Activated CD4-positive, alpha-beta T cell treated with anti-CD3 and anti-CD28 coated beads, Interleukin-2, amount 10 ng/mL, durations not matched to agents 24 days and 14 days (primary cell): ENCODE data around the gene RUNX2. TPM values are rescaled to one million over a fixed set of nuclear protein-coding genes. Genes with fewer than 3 reads are reported as not detected.

Source experiments
- DNase-seq: peaks from one replicate; pipeline ENCODE4 v3.0.0; 2022
- H3K27ac Mint-ChIP-seq: one replicate; pipeline ENCODE4 v1.8.0; 2022; ENCODE audit warnings: mild to moderate bottlenecking, mixed read lengths
- H3K27me3 Mint-ChIP-seq: one replicate; pipeline ENCODE4 v1.8.0; 2022; ENCODE audit warnings: mixed read lengths
- H3K36me3 Mint-ChIP-seq: one replicate; pipeline ENCODE4 v1.8.0; 2022; ENCODE audit warnings: low read depth, mild to moderate bottlenecking, mixed read lengths
- H3K4me1 Mint-ChIP-seq: one replicate; pipeline ENCODE4 v1.8.0; 2021; ENCODE audit warnings: mixed read lengths
- H3K4me3 Mint-ChIP-seq: one replicate; pipeline ENCODE4 v1.8.0; 2022; ENCODE audit warnings: mild to moderate bottlenecking, moderate library complexity, mixed read lengths
- H3K9me3 Mint-ChIP-seq: one replicate; pipeline ENCODE4 v1.8.0; 2021; ENCODE audit warnings: mixed read lengths
- intact Hi-C: fragments of 100-400 bp; cut with micrococcal nuclease; formaldehyde crosslinking; loops from one replicate; pipeline ENCODE4 v1.15.1; 2023
- total RNA-seq: library from RNA; stranded (reverse); gene quantifications from 2 replicates; pipeline ENCODE4 v1.2.3, GENCODE V29; 2022

Gene RUNX2
- total RNA-seq, 1 donor from 2014 or later: 17.1 TPM

DNA sequence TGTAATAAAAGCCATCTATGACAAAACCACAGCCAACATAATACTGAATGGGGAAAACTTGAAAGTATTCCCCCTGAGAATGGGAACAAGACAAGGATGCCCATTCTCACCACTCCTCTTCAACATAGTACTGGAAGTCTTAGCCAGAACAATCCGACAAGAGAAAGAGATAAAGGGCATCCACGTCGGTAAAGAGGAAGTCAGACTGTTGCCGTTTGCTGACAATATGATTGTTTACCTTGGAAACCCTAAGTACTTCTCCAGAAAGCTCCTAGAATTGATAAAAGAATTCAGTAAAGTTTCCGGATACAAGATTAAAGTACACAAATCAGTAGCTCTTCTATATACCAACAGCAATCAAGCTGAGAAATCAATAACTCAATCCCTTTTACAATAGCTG, 14.0 kb upstream of the RUNX2 start:
- no peaks in the 10 kb centered on the region for H3K27me3 Mint-ChIP-seq
- H3K4me3 Mint-ChIP-seq: no peak overlapping the region
- no peak overlapping the region for H3K27ac Mint-ChIP-seq
- peaks cover 53% of the 10 kb centered on the region for H3K9me3 Mint-ChIP-seq
- DNase-seq: no peak
- peaks cover 39% of the 10 kb centered on the region for H3K36me3 Mint-ChIP-seq
- intact Hi-C loops: loop anchor here (10.0 kb wide), 1 partner anchor 149 kb away; no protein-coding TSS in a partner anchor
- H3K4me1 Mint-ChIP-seq: peaks cover 39% of the 10 kb centered on the region

DNA sequence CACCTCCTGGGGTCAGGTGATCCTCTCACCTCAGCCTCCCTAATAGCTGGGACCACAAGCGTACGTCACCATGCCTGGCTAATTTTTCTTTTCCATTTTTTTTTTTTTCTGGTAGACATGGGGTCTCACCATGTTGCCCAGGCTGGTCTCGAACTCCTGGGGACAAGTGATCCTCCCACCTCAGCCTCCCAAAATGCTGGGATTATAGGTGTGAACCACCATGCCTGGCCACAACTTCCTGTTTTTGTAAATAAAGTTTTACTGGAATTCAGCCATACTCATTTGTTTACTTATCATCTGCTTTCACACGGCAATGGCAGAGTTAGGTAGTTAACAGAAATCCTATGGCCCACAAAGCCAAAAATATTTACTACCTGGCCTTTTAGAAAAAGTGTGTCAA, 7.8 kb upstream of the RUNX2 start:
- intact Hi-C loops: no loop called here
- Mint-ChIP-seq H3K4me1 (peaks cover 16% of the 10 kb centered on the region), H3K27me3 (no peaks in the 10 kb centered on the region), H3K27ac (no peak overlapping the region), H3K4me3 (no peak overlapping the region), H3K9me3 (peaks cover 7% of the 10 kb centered on the region), H3K36me3 (peaks cover 9% of the 10 kb centered on the region)
- DNase-seq: no peak

DNA sequence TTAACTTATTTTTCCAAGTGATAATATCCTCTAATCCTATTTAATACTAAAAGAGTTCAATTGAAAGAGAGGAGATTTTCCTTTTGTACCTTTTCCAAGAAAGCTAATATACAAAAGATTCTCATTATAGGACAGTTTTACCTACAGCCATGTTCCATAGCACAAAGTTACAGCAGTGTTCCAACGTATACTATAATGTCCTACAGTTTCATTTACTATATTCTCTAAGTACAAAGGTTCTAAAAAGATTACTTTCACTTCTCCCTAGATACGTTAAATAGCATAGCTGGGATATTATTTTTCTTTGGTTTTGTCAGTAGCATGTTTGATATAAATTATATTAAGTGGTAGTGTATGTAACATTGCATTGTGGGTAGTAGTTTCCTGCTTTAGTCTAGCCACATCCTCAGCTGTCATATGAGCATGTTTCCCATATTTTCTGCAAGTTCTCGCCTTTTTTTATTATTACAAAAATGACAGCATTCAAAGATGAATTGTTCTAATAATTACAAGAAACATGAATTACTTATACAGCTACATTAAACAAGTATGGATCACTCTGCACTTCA, 4.4 kb upstream of the RUNX2 start:
- Mint-ChIP-seq H3K4me1 (peaks cover 31% of the 10 kb centered on the region), H3K36me3 (peaks cover 6% of the 10 kb centered on the region), H3K4me3 (peak overlapping the region; percentile 24), H3K27ac (no peak overlapping the region), H3K9me3 (no peaks in the 10 kb centered on the region), H3K27me3 (no peaks in the 10 kb centered on the region)
- no peak for DNase-seq
- intact Hi-C loops: no loop called here

DNA sequence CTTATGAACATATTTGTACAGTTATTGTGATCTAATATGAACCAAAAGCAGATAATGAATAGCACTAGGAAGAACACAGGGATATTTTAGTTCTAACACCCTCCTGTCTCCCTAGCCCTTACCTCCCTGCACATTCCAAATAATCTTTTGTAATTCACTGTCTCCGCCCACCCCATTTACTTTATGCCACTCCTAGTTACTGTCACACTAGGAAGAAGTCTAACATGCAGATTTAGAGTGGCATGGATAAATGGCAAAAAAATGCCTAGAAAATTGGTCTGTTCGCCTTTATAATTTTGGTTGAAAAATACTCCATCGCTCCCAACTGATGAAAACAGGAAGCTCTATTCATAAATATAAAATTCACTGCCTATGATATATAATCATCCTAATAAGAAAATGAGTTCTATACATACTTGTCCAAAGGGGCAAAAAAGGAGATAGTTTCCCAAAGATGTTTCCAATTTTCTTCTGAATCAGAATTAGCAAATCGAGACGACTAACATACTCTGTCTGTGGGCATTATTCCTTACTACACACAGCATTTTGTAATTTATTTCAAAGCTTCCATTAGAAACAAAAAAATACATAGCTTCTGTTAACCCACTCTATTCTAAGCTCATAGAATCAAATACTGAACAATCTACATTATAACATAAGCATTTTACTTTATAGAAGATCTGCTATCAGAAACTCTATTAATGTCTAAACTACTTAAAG, 1.3 kb upstream of the RUNX2 start:
- Mint-ChIP-seq H3K27me3 (no peaks in the 10 kb centered on the region), H3K4me3 (no peak overlapping the region), H3K36me3 (peaks cover 5% of the 10 kb centered on the region), H3K4me1 (peaks cover 29% of the 10 kb centered on the region), H3K9me3 (no peaks in the 10 kb centered on the region), H3K27ac (no peak overlapping the region)
- no peak for DNase-seq
- intact Hi-C loops: no loop called here

DNA sequence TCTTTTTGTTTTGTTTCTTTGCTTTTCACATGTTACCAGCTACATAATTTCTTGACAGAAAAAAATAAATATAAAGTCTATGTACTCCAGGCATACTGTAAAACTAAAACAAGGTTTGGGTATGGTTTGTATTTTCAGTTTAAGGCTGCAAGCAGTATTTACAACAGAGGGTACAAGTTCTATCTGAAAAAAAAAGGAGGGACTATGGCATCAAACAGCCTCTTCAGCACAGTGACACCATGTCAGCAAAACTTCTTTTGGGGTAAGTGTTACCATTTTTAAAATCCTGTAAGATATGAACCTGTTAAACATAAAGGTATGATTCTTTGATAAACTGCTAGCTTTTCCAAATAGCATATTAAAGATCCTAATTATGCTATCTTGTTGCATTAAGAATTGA, 393 bp downstream of the RUNX2 start:
- peaks cover 23% of the 10 kb centered on the region for H3K4me1 Mint-ChIP-seq
- no peak overlapping the region for H3K27ac Mint-ChIP-seq
- no peaks in the 10 kb centered on the region for H3K27me3 Mint-ChIP-seq
- no peaks in the 10 kb centered on the region for H3K9me3 Mint-ChIP-seq
- DNase-seq: no peak
- intact Hi-C loops: no loop called here
- H3K4me3 Mint-ChIP-seq: peak overlapping the region; percentile 70
- H3K36me3 Mint-ChIP-seq: peaks cover 3% of the 10 kb centered on the region

DNA sequence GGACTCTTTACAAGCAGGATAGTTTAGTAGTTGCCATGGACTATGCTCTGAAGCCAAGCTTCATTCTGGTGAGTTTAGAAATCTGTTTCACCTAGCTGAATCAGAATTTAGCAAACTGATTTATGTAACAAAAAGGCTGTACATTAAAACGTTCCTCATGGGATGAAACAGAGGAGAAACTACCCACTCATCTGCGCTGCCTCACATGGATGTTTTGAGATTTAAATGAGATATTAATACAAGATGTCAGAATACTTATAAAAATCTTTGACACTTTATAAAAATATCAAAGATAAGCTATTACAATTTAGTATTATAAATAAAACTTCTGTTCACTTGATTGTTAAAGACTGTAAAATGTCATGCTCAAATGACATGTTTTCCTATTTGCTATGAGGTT, 16.8 kb downstream of the RUNX2 start:
- Mint-ChIP-seq H3K4me1 (peaks cover 4% of the 10 kb centered on the region), H3K27ac (no peak overlapping the region), H3K4me3 (no peak overlapping the region), H3K27me3 (no peaks in the 10 kb centered on the region), H3K9me3 (peaks cover 3% of the 10 kb centered on the region), H3K36me3 (peaks cover 5% of the 10 kb centered on the region)
- intact Hi-C loops: no loop called here
- DNase-seq: no peak

DNA sequence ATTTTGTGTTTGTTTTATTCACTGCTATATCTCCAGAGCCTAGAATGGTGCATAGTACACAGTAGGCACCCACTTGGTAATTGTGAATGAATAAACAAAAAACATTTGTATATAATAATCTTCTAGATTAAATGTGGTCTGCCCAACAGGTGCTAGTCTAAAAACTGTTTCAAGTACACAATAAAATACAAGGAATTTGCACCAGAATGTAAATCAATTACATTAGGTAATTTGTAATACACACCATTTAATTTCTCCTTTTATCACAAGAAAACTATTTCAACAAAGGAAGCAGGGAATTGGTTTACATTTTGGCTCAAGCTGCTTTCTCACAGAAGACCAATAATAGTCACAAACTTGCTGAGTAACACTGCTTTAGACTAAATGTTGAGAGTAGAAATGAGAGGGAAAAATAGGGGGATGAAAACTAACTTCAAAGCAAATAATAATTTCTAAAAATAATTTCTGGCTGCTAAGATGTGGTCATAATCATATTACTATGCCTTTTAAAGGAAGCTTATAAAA, 22.1 kb downstream of the RUNX2 start:
- Mint-ChIP-seq H3K9me3 (peaks cover 3% of the 10 kb centered on the region), H3K4me1 (peaks cover 14% of the 10 kb centered on the region), H3K27ac (no peak overlapping the region), H3K36me3 (peaks cover 3% of the 10 kb centered on the region), H3K4me3 (no peak overlapping the region), H3K27me3 (no peaks in the 10 kb centered on the region)
- intact Hi-C loops: no loop called here
- no peak for DNase-seq

DNA sequence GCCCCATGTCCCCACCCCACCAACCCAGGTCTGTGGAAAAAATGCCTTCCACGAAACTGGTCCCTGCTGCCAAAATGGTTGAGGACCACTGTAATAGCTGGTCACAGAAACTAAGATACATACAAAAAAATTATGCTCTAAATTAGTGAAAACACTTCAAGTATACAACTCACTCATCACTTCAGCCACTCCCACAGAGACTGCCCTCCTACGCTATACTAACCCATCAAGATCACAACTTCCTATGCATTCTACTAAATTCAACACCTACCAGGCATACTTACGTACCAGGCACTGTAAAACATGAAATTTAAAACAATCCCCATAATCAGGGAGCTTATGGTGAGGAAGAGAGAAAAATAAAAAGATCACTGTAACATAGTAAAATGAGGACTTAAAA, 22.9 kb downstream of the RUNX2 start:
- peaks cover 14% of the 10 kb centered on the region for H3K4me1 Mint-ChIP-seq
- H3K4me3 Mint-ChIP-seq: peak overlapping the region; percentile 2
- H3K9me3 Mint-ChIP-seq: peaks cover 3% of the 10 kb centered on the region
- intact Hi-C loops: no loop called here
- no peak for DNase-seq
- no peaks in the 10 kb centered on the region for H3K27me3 Mint-ChIP-seq
- H3K27ac Mint-ChIP-seq: peak overlapping the region; percentile 6
- peaks cover 3% of the 10 kb centered on the region for H3K36me3 Mint-ChIP-seq

DNA sequence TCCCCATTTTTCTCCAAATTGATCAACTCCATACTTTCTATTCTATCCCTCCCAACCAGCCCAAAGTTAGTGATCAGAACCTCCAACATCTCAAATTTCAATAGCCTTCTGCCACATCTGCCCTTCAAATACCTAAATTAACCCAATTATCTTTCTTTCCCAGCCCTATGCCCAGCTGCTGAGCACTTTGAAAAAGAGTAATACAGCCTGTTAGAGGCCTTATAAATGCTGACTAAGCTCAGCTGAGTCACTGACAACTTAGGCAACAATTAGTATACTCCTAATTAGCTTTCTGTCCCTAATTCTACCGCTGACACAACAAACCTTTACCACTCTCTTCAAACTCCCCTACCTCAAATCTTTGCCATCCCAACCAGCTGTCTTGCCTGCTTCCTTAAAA, 23.5 kb downstream of the RUNX2 start:
- Mint-ChIP-seq H3K27me3 (no peaks in the 10 kb centered on the region), H3K27ac (no peak overlapping the region), H3K4me3 (no peak overlapping the region), H3K9me3 (peaks cover 3% of the 10 kb centered on the region), H3K4me1 (peaks cover 14% of the 10 kb centered on the region), H3K36me3 (peaks cover 3% of the 10 kb centered on the region)
- intact Hi-C loops: no loop called here
- no peak for DNase-seq

DNA sequence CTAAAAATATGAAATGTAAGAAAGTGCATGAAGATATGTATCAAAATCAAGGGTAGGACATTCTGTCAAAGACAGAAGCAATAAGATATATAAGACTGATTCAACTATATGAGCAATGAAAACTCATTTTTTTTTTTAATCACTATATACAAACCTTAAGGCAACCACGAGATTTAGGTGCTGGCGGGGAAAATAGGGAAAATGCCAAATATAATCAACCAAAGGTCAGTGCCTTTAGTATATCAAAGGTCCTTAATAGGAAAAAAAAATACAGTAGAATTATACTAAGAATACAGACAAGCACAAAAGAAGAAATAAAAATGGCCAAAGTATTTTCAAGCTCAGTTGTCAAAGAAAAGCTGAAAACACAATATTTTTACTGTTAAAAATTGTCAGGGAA, 25.5 kb downstream of the RUNX2 start:
- H3K4me1 Mint-ChIP-seq: peaks cover 14% of the 10 kb centered on the region
- no peaks in the 10 kb centered on the region for H3K27me3 Mint-ChIP-seq

DNA sequence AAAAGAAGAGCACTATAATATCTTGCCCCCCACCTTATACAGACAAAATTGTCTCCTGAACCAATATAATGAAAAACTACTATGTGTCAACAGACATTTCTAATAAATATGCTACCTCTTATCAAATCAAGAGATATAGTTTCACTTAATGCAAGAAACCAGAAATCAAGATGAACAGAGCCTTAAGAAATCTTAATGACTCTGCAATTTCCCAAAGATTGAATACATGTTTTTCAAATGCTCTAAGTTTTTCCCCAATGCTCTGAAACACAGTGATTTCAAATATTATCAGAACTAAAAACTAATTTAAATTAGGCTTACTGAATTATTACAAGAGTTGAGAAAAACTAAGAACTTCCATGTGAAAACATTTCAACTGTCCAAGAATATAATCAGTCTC, 36.3 kb downstream of the RUNX2 start:
- intact Hi-C loops: no loop called here
- Mint-ChIP-seq H3K36me3 (peaks cover 11% of the 10 kb centered on the region), H3K27ac (no peak overlapping the region), H3K4me1 (peaks cover 7% of the 10 kb centered on the region), H3K4me3 (no peak overlapping the region), H3K9me3 (peaks cover 9% of the 10 kb centered on the region), H3K27me3 (no peaks in the 10 kb centered on the region)
- no peak for DNase-seq

More for the DNA sequence above, 25.5 kb downstream of the RUNX2 start:
- intact Hi-C loops: no loop called here
- H3K9me3 Mint-ChIP-seq: peaks cover 3% of the 10 kb centered on the region
- H3K27ac Mint-ChIP-seq: no peak overlapping the region
- peaks cover 3% of the 10 kb centered on the region for H3K36me3 Mint-ChIP-seq
- H3K4me3 Mint-ChIP-seq: no peak overlapping the region
- no peak for DNase-seq

DNA sequence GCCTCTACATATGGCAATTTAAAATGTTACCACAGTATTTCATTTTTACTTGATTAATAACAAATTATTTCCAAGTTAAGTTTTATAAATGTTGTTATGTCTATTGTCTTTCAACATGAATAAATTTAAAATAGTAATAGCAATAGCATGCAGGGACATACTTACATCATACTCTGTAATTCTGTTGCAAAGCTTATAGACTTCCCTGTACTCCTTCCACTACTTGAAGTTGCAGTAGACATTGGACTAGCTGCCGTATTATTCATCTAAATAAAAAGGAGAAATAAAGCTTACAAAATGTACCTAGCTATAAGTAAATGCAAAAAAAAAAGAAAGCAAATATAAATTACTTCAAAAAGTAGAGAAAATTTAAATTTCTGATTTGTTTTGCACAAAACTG, 36.9 kb downstream of the RUNX2 start:
- Mint-ChIP-seq H3K36me3 (peaks cover 15% of the 10 kb centered on the region), H3K27ac (no peak overlapping the region), H3K9me3 (peaks cover 10% of the 10 kb centered on the region), H3K4me1 (peaks cover 7% of the 10 kb centered on the region), H3K4me3 (no peak overlapping the region), H3K27me3 (no peaks in the 10 kb centered on the region)
- no peak for DNase-seq
- intact Hi-C loops: no loop called here

DNA sequence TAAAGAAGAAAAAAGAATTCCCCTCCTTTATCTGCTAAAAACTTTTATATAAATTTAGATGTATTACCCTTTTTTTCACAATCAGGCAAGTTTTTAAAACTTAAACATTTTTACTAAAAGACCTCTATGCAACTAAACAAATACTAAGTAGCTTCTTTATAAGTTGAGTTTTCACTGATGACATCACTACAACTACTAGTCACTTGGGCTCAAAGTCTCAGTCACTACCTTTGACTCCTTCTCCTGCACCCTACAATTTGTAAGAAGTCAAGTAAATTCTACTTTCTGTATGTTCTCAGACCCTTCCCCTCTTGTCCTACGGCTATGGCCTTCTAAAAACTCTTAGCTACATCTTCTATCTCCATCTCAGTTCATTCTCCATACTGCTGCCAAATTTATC, 38.4 kb downstream of the RUNX2 start:
- H3K4me1 Mint-ChIP-seq: peaks cover 7% of the 10 kb centered on the region
- intact Hi-C loops: no loop called here
- H3K27ac Mint-ChIP-seq: no peak overlapping the region
- H3K9me3 Mint-ChIP-seq: peaks cover 10% of the 10 kb centered on the region
- H3K36me3 Mint-ChIP-seq: peaks cover 17% of the 10 kb centered on the region
- no peak overlapping the region for H3K4me3 Mint-ChIP-seq
- no peaks in the 10 kb centered on the region for H3K27me3 Mint-ChIP-seq
- no peak for DNase-seq

DNA sequence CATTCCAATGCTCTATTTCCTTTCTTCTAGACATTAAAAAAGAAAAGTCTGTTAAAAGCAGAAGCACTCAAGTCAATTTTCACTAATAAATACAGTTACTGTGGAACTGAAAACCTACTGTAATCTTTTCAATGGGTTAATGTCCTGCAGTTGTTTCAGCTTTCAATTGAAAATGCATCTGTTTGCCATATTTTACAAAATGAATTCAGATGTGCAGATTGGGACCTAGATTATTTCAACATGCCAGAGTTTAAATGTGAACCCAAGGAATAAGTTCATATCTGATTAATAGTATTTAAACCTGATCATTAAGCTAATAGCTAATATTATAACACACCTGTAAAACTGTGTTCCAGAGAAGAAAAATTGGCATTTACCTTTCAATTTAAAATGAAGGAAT, 39.9 kb downstream of the RUNX2 start:
- intact Hi-C loops: no loop called here
- H3K9me3 Mint-ChIP-seq: peaks cover 10% of the 10 kb centered on the region
- H3K4me1 Mint-ChIP-seq: peaks cover 7% of the 10 kb centered on the region
- H3K4me3 Mint-ChIP-seq: no peak overlapping the region
- no peaks in the 10 kb centered on the region for H3K27me3 Mint-ChIP-seq
- peaks cover 15% of the 10 kb centered on the region for H3K36me3 Mint-ChIP-seq
- DNase-seq: no peak
- no peak overlapping the region for H3K27ac Mint-ChIP-seq
